ENCODE results near the gene LCE3B.
"Not testable (repeated sequence)": the region's sequence is repeated elsewhere in the genome, so short reads cannot be mapped to it uniquely, and the experiment has no call there.

- TF ChIP-seq CTCF, POLR2A (IDR thresholded peaks at IDR 0.05): not testable (repeated sequence)
Observed at GRCh38 chr1:152579526-152579925, 34.1 kb upstream of the LCE3B start.
